Esophagus muscularis mucosa (tissue), 4 donors: ENCODE data around the gene SCN11A. TPM values are rescaled to one million over a fixed set of nuclear protein-coding genes. Genes with fewer than 3 reads are reported as not detected.
A peak's percentile ranks its signal among the peaks of the same experiment; 100 is the strongest.

Source experiments
- DNase-seq: peaks from one replicate; pipeline ENCODE4 v3.0.0-alpha.2; 2017; ENCODE audit errors: extremely low spot score
- H3K27ac ChIP-seq, 4 donors: fragments of 200-600 bp; sonication (generic); replicated peaks in 1 of 4; 1 replicate in 3 of 4; 2 replicates in 1 of 4; pipeline ENCODE4 v1.5.1; 2016 to 2019; ENCODE audit warnings: mild to moderate bottlenecking in 1 of 4
- H3K27me3 ChIP-seq, 4 donors: fragments of 200-600 bp; sonication (generic); one replicate each; pipeline versions ENCODE4 v1.5.1 to v1.6.0; 2016 to 2019
- H3K36me3 ChIP-seq, 4 donors: fragments of 200-600 bp; sonication (generic); one replicate each; pipeline ENCODE4 v1.5.1; 2016 to 2019
- H3K4me1 ChIP-seq, 4 donors: fragments of 200-600 bp; sonication (generic); one replicate each; pipeline ENCODE4 v1.5.1; 2016 to 2019
- H3K4me3 ChIP-seq, 4 donors: fragments of 200-600 bp; sonication (generic); 1 replicate in 2 of 4; 2 replicates in 2 of 4; pipeline ENCODE4 v1.5.1; 2016 to 2019; ENCODE audit warnings: mild to moderate bottlenecking in 4 of 4, moderate library complexity in 1 of 4
- H3K9me3 ChIP-seq, 4 donors: fragments of 200-600 bp; sonication (generic); 1 replicate in 3 of 4; 2 replicates in 1 of 4; pipeline ENCODE4 v1.5.1; 2016 to 2019
- EP300 ChIP-seq: sonication (generic); formaldehyde crosslinking; IDR thresholded peaks from one replicate; pipeline ENCODE4 v1.6.1; 2017; ENCODE audit warnings: antibody characterized with exemption
- POLR2A ChIP-seq: fragments of 450-650 bp; IDR thresholded peaks from one replicate; pipeline ENCODE4 v1.6.1; 2017; ENCODE audit warnings: antibody characterized with exemption, moderate library complexity, mild to moderate bottlenecking, low read depth
- POLR2AphosphoS5 ChIP-seq, 2 donors: sonication (generic); formaldehyde crosslinking; IDR thresholded peaks; one replicate each; pipeline ENCODE4 v1.6.1; 2017; ENCODE audit warnings: antibody characterized with exemption in 2 of 2
- WGBS: methylation state at CpG from one replicate; pipeline ENCODE4 v1.1.5; 2018; 5-methylcytosine and 5-hydroxymethylcytosine counted together
- intact Hi-C: fragments of 100-400 bp; cut with DNase I; formaldehyde crosslinking; loops from one replicate; pipeline ENCODE4 v1.15.1; 2023
- total RNA-seq, 4 donors: library from RNA; depleted of rRNA; stranded (reverse); fragments of >200 nt; gene quantifications; one replicate each; pipeline versions ENCODE4 v1.1.0 to v1.2.1, GENCODE V29; 2016
- TF ChIP-seq, protein P1 (sequence below), 3 experiments: fragments of 200-600 bp in 2 of 3; fragments of 450-650 bp in 1 of 3; sonication (generic) in 2 of 3; IDR thresholded peaks; one replicate each; pipeline ENCODE4 v1.5.1; 2017 to 2019; ENCODE audit warnings: antibody characterized with exemption in 3 of 3, mild to moderate bottlenecking in 2 of 3, moderate library complexity in 1 of 3

Gene SCN11A
- total RNA-seq, 4 donors from 2014 or later: 0.34 to 0.99 (median 0.56) TPM

DNA sequence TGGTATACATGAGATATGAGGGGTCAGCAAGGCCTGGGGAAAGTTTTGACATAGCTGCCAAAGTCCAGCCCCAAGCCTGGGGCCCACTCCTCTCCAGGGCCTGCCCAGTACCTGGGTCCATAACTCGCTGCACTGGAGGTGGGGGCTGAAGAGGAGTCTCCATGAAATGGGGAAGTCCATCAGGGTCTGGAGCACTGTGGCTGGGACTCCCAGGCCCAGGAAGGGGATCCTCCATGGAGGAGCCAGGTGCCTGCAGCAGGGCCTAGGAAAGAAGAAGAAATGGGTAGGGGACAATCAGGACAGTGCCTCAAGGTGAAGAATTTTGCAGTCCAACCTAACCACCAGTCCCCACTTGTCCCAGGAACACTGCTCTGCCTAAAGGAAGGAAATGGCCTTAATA is 47.5 kb upstream of the SCN11A start:
- intact Hi-C loops: no loop called here
- Histone ChIP-seq H3K27me3 (no peaks in the 10 kb centered on the region), H3K4me3 (no peak overlapping the region), H3K9me3 (no peaks in the 10 kb centered on the region), H3K27ac (no peak overlapping the region), H3K36me3 (peaks cover 41 to 83% (median 70%) of the 10 kb centered on the region in 4 donors), H3K4me1 (peaks cover 23 to 50% (median 39%) of the 10 kb centered on the region in 4 donors)
- 89% methylated on average over 1 of the region's 1 CpG for WGBS
- no peak for TF ChIP-seq EP300
- no peak for TF ChIP-seq POLR2A
- no peak for TF ChIP-seq POLR2AphosphoS5 (IDR thresholded peaks at IDR 0.05)
- TF ChIP-seq, protein P1, sequence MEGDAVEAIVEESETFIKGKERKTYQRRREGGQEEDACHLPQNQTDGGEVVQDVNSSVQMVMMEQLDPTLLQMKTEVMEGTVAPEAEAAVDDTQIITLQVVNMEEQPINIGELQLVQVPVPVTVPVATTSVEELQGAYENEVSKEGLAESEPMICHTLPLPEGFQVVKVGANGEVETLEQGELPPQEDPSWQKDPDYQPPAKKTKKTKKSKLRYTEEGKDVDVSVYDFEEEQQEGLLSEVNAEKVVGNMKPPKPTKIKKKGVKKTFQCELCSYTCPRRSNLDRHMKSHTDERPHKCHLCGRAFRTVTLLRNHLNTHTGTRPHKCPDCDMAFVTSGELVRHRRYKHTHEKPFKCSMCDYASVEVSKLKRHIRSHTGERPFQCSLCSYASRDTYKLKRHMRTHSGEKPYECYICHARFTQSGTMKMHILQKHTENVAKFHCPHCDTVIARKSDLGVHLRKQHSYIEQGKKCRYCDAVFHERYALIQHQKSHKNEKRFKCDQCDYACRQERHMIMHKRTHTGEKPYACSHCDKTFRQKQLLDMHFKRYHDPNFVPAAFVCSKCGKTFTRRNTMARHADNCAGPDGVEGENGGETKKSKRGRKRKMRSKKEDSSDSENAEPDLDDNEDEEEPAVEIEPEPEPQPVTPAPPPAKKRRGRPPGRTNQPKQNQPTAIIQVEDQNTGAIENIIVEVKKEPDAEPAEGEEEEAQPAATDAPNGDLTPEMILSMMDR (IDR thresholded peaks at IDR 0.05): no peak
- DNase-seq: peak; percentile 64

DNA sequence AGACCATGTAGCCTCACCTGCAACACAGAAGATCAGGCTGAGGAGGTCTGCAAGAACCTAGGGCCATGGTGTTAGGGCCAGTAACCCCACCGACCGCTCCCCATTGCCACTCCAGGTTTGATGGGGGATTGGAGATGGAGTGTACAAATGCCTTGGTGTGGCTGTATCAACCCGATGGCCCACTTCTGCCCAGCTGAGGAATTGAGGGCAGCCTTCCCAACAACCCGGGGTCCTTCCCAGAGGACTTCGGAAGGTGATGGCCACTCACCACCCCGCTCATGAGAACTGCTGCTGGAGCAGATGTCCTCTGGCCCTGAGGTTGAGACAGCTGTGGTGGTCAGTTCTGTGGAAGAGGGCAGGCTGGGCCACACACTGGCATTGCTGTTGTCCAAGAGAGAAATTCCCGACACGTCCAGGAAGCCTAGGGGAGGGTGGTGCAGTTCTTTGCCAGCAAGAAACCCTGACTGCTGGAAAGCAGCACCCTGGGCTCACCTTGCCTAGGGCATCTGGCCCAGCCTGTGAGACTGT is 46.8 kb upstream of the SCN11A start:
- Histone ChIP-seq H3K36me3 (peaks cover 48 to 90% (median 76%) of the 10 kb centered on the region in 4 donors), H3K27me3 (no peaks in the 10 kb centered on the region), H3K9me3 (no peaks in the 10 kb centered on the region), H3K27ac (no peak overlapping the region), H3K4me1 (peaks cover 16 to 43% (median 32%) of the 10 kb centered on the region in 4 donors), H3K4me3 (no peak overlapping the region)
- intact Hi-C loops: no loop called here
- peak; percentile 81 for DNase-seq
- no peak for TF ChIP-seq EP300
- TF ChIP-seq, protein P1 (IDR thresholded peaks at IDR 0.05): no peak
- TF ChIP-seq POLR2A: no peak
- TF ChIP-seq POLR2AphosphoS5 (IDR thresholded peaks at IDR 0.05): no peak
- 90% methylated on average over 2 of the region's 8 CpGs for WGBS

DNA sequence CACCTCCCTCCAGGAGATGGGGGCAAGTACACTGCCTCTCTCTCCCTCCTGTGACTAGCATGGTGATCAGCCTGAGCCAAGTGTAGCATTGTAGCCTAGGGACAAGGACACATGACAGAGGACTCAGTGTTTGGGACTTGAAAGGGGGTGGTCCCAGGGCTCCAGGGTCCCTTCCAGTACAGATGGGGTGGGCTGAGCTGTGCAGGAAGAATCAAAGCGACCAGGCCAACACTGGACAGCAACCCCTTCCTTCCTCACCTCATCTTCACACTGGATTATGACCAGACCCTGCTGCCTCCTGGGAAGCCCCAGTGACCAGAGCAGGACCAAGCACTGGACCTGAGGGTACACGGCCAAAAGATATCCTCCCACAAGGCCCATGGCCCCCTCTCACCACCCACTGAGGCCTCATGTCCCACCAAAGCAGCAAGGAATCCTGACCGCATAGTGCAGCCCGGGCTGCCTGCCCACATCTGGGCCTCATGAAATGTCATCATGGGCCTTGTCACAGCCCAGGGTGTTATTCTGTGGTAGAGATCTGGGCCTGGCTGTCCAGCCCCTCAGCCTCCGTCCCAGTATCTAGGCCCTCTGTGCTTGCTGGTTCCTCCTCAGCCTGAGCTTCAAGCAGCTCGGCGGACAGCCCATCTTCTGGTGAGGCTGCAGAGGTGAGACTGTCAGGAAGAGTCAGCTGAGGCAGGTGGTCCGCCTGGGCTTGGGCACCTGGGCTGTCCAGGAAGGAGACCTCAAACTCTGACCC is 46.1 kb upstream of the SCN11A start:
- DNase-seq: peak; percentile 89
- H3K4me3 ChIP-seq: no peak overlapping the region
- H3K27ac ChIP-seq: no peak overlapping the region
- no peaks in the 10 kb centered on the region for H3K9me3 ChIP-seq
- peaks cover 53 to 96% (median 83%) of the 10 kb centered on the region in 4 donors for H3K36me3 ChIP-seq
- intact Hi-C loops: no loop called here
- peaks cover 10 to 36% (median 25%) of the 10 kb centered on the region in 4 donors for H3K4me1 ChIP-seq
- 78% methylated on average over 4 of the region's 8 CpGs for WGBS
- TF ChIP-seq EP300 (no peak), POLR2AphosphoS5 (IDR thresholded peaks at IDR 0.05) (no peak), POLR2A (no peak)
- TF ChIP-seq, protein P1 (IDR thresholded peaks at IDR 0.05): no peak
- H3K27me3 ChIP-seq: no peaks in the 10 kb centered on the region

DNA sequence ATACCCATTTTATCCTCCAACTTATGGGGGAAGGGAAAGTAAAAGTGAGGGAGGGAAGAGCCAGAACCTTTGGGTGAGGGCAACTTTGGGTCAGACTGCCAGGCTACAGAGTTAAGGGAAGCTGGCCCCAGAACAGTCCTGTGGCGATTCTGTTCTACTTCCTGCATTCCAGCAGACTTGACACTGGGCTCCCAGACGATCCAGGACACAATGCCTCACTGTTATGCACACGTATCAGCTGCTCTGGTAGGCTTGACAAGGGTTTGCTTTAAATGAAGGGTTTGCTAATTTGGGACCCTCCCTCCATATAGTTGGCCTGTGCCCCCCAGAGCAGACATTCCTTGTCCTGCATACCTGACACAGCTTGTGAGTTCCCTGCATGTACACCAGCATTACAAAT is 45.0 kb upstream of the SCN11A start:
- 10% methylated on average over 3 of the region's 3 CpGs for WGBS
- TF ChIP-seq EP300 (no peak), POLR2AphosphoS5 (IDR thresholded peaks at IDR 0.05) (no peak), POLR2A (no peak)
- TF ChIP-seq, protein P1 (IDR thresholded peaks at IDR 0.05): no peak
- Histone ChIP-seq H3K27me3 (no peaks in the 10 kb centered on the region), H3K9me3 (no peaks in the 10 kb centered on the region), H3K36me3 (peaks cover 62 to 98% (median 89%) of the 10 kb centered on the region in 4 donors), H3K4me3 (no peak overlapping the region), H3K27ac (peak overlapping the region in 1 of 4 donors; percentile 21), H3K4me1 (peaks cover 5 to 29% (median 14%) of the 10 kb centered on the region in 4 donors)
- intact Hi-C loops: no loop called here
- peak; percentile 87 for DNase-seq
